ENCODE measurements around the gene LCT.

LCT gene

GRCh38 chr2:135850892-135851668 lies 14.1 kb upstream of the LCT start:
- peak; percentile 24; the same call in 2 of the 3 replicates for ATAC-seq

More at GRCh38 chr2:135850892-135851668, 14.1 kb upstream of the LCT start:
- TF ChIP-seq POU6F1 (CRISPR knock-in tag; IDR thresholded peaks at IDR 0.05; ENCODE audit: borderline replicate concordance, low read depth) (no peak), ESRRG (CRISPR knock-in tag; IDR thresholded peaks at IDR 0.05) (no peak), CREB5 (CRISPR knock-in tag; IDR thresholded peaks at IDR 0.05; ENCODE audit: low read depth) (no peak), ZNF8 (CRISPR knock-in tag; IDR thresholded peaks at IDR 0.05) (no peak), ISL1 (CRISPR knock-in tag; IDR thresholded peaks at IDR 0.05) (no peak), SNAI2 (CRISPR knock-in tag; IDR thresholded peaks at IDR 0.05) (no peak), PPARA (CRISPR knock-in tag; IDR thresholded peaks at IDR 0.05; ENCODE audit: borderline replicate concordance) (no peak), TCF4 (CRISPR knock-in tag; IDR thresholded peaks at IDR 0.05; ENCODE audit: borderline replicate concordance) (no peak), OSR1 (CRISPR knock-in tag; IDR thresholded peaks at IDR 0.05) (no peak), CSDC2 (CRISPR knock-in tag; IDR thresholded peaks at IDR 0.05) (no peak), ARNTL (CRISPR knock-in tag; IDR thresholded peaks at IDR 0.05; ENCODE audit: borderline replicate concordance, low read depth) (no peak), PATZ1 (CRISPR knock-in tag; IDR thresholded peaks at IDR 0.05; ENCODE audit: borderline replicate concordance) (no peak), ZC3H10 (CRISPR knock-in tag; IDR thresholded peaks at IDR 0.05) (no peak), ZNF70 (CRISPR knock-in tag; IDR thresholded peaks at IDR 0.05) (no peak), ZNF565 (CRISPR knock-in tag; conservative IDR thresholded peaks at IDR 0.05; ENCODE audit: low read depth) (no peak), CSRNP3 (CRISPR knock-in tag; IDR thresholded peaks at IDR 0.05) (no peak), TOX (CRISPR knock-in tag; IDR thresholded peaks at IDR 0.05; ENCODE audit: borderline replicate concordance) (no peak), RARB (CRISPR knock-in tag; IDR thresholded peaks at IDR 0.05) (no peak), TSHZ2 (CRISPR knock-in tag; IDR thresholded peaks at IDR 0.05) (no peak)
